Measurements from ENCODE around the gene CCL17. TPM values are rescaled to one million over a fixed set of nuclear protein-coding genes. Genes with fewer than 3 reads are reported as not detected.

CCL17 gene
- total and polyA plus RNA-seq, 9 of the 15 experiments (the other 6 are each of a cell fraction or from before 2014, with no cell fraction given), result not detected

DNA sequence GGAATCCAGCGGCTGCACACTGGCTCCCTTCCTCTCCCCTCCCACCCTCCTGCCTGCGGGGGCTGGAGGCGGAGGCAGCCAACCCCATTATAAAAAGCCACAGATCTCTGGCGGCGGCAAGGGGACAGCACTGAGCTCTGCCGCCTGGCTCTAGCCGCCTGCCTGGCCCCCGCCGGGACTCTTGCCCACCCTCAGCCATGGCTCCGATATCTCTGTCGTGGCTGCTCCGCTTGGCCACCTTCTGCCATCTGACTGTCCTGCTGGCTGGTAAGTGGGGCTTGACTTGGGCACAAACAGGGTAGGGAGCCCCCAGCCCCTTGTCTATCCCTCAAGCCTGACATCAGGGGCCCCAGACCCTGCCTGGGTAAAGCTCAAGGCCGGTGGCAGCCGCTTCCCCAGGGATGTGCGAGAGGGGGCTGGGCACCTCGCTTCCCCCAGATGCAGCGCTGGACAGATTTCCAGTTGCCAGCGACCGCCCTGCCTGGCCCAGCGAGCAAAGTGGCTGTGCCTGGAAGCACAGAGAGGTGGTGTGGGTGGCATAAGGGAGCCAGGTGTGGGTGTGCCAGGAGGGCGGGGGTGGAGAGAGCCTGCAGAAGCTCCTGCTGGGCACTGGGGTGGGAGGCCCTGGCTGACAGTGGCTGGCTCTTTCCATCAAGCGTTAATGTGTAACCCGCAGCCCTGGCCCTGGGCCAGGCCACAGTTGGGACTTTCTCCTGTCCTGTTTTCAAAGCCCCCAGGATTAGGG, 32.0 kb upstream of the CCL17 start, which contains the start of gene CX3CL1:
CX3CL1 (plus strand) TSS at position 119 of the 745 bp plus-strand sequence; CDS start at position 198, 79 bp downstream.
- Histone ChIP-seq H3K27me3 (ENCODE audit: control insufficient read depth in 2 of 2, insufficient read depth in 2 of 2, low read length in 2 of 2) (peaks cover 7 to 47% of the 10 kb centered on the region in 2 experiments), H3K9ac (ENCODE audit: insufficient read depth in 1 of 2, low read depth in 2 of 2, low read length in 2 of 2) (peak within 1 kb of the TSS in 1 of 2 experiments; percentile 35; a peak in 1 of 4 replicates), H3K4me1 (replicated peaks in 1 of 2; ENCODE audit: control insufficient read depth in 2 of 2, insufficient read depth in 2 of 2, low read length in 2 of 2) (peaks cover 0 to 7% of the 10 kb centered on the region in 2 experiments; a peak in 2 of 5 replicates), H3K4me2 (ENCODE audit: insufficient read depth, low read length) (no peak within 1 kb of the TSS), H3K9me1 (ENCODE audit: control insufficient read depth, insufficient read depth, low read length) (no peaks in the 10 kb centered on the region), H3K27ac (ENCODE audit: extremely low read depth, low read depth, low read length) (no peak within 1 kb of the TSS), H3K4me3 (no peak within 1 kb of the TSS), H3K36me3 (ENCODE audit: control insufficient read depth, insufficient read depth, low read length) (no peaks in the 10 kb centered on the region), H2AFZ (ENCODE audit: low read depth, low read length) (no peak within 1 kb of the TSS), H3K79me2 (ENCODE audit: control insufficient read depth, insufficient read depth, low read length) (no peaks in the 10 kb centered on the region), H4K20me1 (replicated peaks; ENCODE audit: control insufficient read depth, insufficient read depth, low read length) (no peaks in the 10 kb centered on the region), H3K9me3 (replicated peaks; ENCODE audit: control insufficient read depth, insufficient read depth, low read depth, low read length) (no peaks in the 10 kb centered on the region)
- CTCF ChIA-PET (ENCODE audit: low intra/inter-chr PET ratio), result no interaction called here
- intact Hi-C loops (cut with micrococcal nuclease), result no loop called here
- DNase-seq (ENCODE audit: extremely low read depth in 1 of 4, low spot score in 3 of 4), result no peak
- in situ Hi-C loops (cut with MboI), result no loop called here
- WGBS (ENCODE audit: insufficient coverage, low coverage, missing lambda C conversion rate), result 4% methylated on average over 19 of the region's 23 CpGs
- FAIRE-seq, result no peak
- peak; percentile 69 for ATAC-seq
- TF ChIP-seq CHCHD3 (CRISPR knock-in tag; IDR thresholded peaks at IDR 0.05) (no peak), HIVEP1 (CRISPR knock-in tag; IDR thresholded peaks at IDR 0.05) (no peak), CBX1 (IDR thresholded peaks at IDR 0.05; ENCODE audit: low read depth) (no peak), EGR1 (conservative IDR thresholded peaks at IDR 0.05) (0 out of 2 replicates have a peak, but pooled peaks have one; percentile 17)
- TF ChIP-seq, protein P1, sequence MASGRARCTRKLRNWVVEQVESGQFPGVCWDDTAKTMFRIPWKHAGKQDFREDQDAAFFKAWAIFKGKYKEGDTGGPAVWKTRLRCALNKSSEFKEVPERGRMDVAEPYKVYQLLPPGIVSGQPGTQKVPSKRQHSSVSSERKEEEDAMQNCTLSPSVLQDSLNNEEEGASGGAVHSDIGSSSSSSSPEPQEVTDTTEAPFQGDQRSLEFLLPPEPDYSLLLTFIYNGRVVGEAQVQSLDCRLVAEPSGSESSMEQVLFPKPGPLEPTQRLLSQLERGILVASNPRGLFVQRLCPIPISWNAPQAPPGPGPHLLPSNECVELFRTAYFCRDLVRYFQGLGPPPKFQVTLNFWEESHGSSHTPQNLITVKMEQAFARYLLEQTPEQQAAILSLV (tag; IDR thresholded peaks at IDR 0.05), result no peak
- POLR2A ChIA-PET, result no interaction called here
- BruUV-seq (replicated peaks), result no TSS peak
